Right cardiac atrium (tissue), 5 donors: Measurements from ENCODE around the gene ADPGK. TPM values are rescaled to one million over a fixed set of nuclear protein-coding genes. Genes with fewer than 3 reads are reported as not detected.
A peak's percentile ranks its signal among the peaks of the same experiment; 100 is the strongest.

ENCODE experiments used
- ATAC-seq, 2 donors: fragments of 200-7000 bp; cut with Tn5 transposase; one replicate each; pipeline versions ENCODE4 v1.8.0 to v1.9.1; 2020; ENCODE audit warnings: moderate library complexity in 2 of 2, mild to moderate bottlenecking in 1 of 2
- DNase-seq, 3 donors: peaks; one replicate each; pipeline ENCODE4 v3.0.0-alpha.2; 2020
- H3K27ac ChIP-seq: one replicate; pipeline ENCODE4 v1.5.1; 2013; ENCODE audit warnings: mild to moderate bottlenecking, low read length, control low read depth, moderate library complexity
- H3K27me3 ChIP-seq: one replicate; pipeline ENCODE4 v1.6.1; 2013; ENCODE audit not compliant: control insufficient read depth, insufficient read depth
- H3K4me1 ChIP-seq: one replicate; pipeline ENCODE4 v1.6.1; 2013; ENCODE audit warnings: low read length; ENCODE audit not compliant: control insufficient read depth, insufficient read depth
- H3K4me3 ChIP-seq: one replicate; pipeline ENCODE4 v1.5.1; 2013; ENCODE audit warnings: low read length, control low read depth
- H3K9me3 ChIP-seq: one replicate; pipeline ENCODE4 v1.6.1; 2013; ENCODE audit warnings: low read length; ENCODE audit not compliant: control insufficient read depth
- WGBS: extraction: QIAGEN DNeasy Blood & Tissue Kit; methylation state at CpG from one replicate; pipeline ENCODE4 v1.1.7; 2013; 5-methylcytosine and 5-hydroxymethylcytosine counted together
- intact Hi-C, 4 donors: fragments of 100-400 bp; cut with DNase I; formaldehyde crosslinking; loops; one replicate each; pipeline versions ENCODE4 v1.11.0 to v1.14.0; 2022 to 2023
- polyA plus RNA-seq: library from polyadenylated mRNA; stranded (reverse); fragments of 200-250 nt; gene quantifications from one replicate; pipeline ENCODE4 v1.2.3, GENCODE V29; 2013
- total RNA-seq, 4 donors: library from RNA; stranded (reverse); fragmentation: NEBNext Ultra II Directional; extraction: Animal tissue kit (Norgen Biotek cat#: 25700); gene quantifications; one replicate each; pipeline ENCODE4 v1.2.1, GENCODE V29; 2021
- donor health status: healthy with polysubstance abuse.
- donor health status: DM: no; HTN: yes; CAD: no.
- donor health status: DM: no; HTN: no; CAD: no.
- donor health status: DM: no; HTN: yes; CAD: no; lungs with severe emphysema.
- donor health status: DM: yes; HTN: yes; CAD: no.

Gene ADPGK
- total and polyA plus RNA-seq, 5 donors = 12.6 to 21.7 (median 18.1) TPM

- Histone ChIP-seq H3K4me1 (no peaks in the 10 kb centered on the region), H3K4me3 (no peak overlapping the region), H3K27ac (no peak overlapping the region), H3K9me3 (no peaks in the 10 kb centered on the region), H3K27me3 (no peaks in the 10 kb centered on the region)
- DNase-seq (no peak), ATAC-seq (no peak)
- WGBS = 73% methylated on average over 1 of the region's 1 CpG
- intact Hi-C loops = no loop called here
Measured at GRCh38 chr15:72803006-72803405, 19.4 kb upstream of the ADPGK start.

GRCh38 chr15:72801590-72802325, 18.2 kb upstream of the ADPGK start:
- no peaks in the 10 kb centered on the region for H3K9me3 ChIP-seq
- H3K4me1 ChIP-seq = no peaks in the 10 kb centered on the region
- WGBS = 39% methylated on average over 7 of the region's 7 CpGs
- no peak for DNase-seq
- no peak for ATAC-seq
- H3K27me3 ChIP-seq = no peaks in the 10 kb centered on the region
- intact Hi-C loops = no loop called here
- no peak overlapping the region for H3K4me3 ChIP-seq
- no peak overlapping the region for H3K27ac ChIP-seq

- Histone ChIP-seq H3K4me3 (no peak overlapping the region), H3K9me3 (no peaks in the 10 kb centered on the region), H3K4me1 (no peaks in the 10 kb centered on the region), H3K27ac (no peak overlapping the region), H3K27me3 (no peaks in the 10 kb centered on the region)
- intact Hi-C loops = no loop called here
- WGBS = 53% methylated on average over 8 of the region's 8 CpGs
- no peak for DNase-seq
- no peak for ATAC-seq
Measured at GRCh38 chr15:72800833-72801481, 17.4 kb upstream of the ADPGK start.

GRCh38 chr15:72797834-72798233, 14.3 kb upstream of the ADPGK start:
- Histone ChIP-seq H3K27ac (no peak overlapping the region), H3K27me3 (no peaks in the 10 kb centered on the region), H3K9me3 (no peaks in the 10 kb centered on the region), H3K4me1 (no peaks in the 10 kb centered on the region), H3K4me3 (no peak overlapping the region)
- WGBS = 78% methylated on average over 6 of the region's 6 CpGs
- no peak for DNase-seq
- ATAC-seq = no peak
- intact Hi-C loops = loop anchor here in 3 of 4 donors (2.0 to 10.0 kb wide), 3 partner anchors 277 to 284 kb away; no protein-coding TSS in a partner anchor

GRCh38 chr15:72797338-72797689, 13.8 kb upstream of the ADPGK start:
- Histone ChIP-seq H3K9me3 (no peaks in the 10 kb centered on the region), H3K4me3 (peak overlapping the region; percentile 50), H3K4me1 (no peaks in the 10 kb centered on the region), H3K27ac (no peak overlapping the region), H3K27me3 (no peaks in the 10 kb centered on the region)
- intact Hi-C loops = loop anchor here in 3 of 4 donors (2.0 to 10.0 kb wide), 3 partner anchors 277 to 285 kb away; no protein-coding TSS in a partner anchor
- ATAC-seq = no peak
- WGBS = 21% methylated on average over 12 of the region's 12 CpGs
- peak in 1 of 3 donors; percentile 48 for DNase-seq

- peak overlapping the region; percentile 50 for H3K4me3 ChIP-seq
- H3K27me3 ChIP-seq = no peaks in the 10 kb centered on the region
- ATAC-seq (peak; percentile 88 to 92), DNase-seq (peak; percentile 74 to 80 (median 75))
- no peaks in the 10 kb centered on the region for H3K4me1 ChIP-seq
- no peaks in the 10 kb centered on the region for H3K9me3 ChIP-seq
- 9% methylated on average over 72 of the region's 72 CpGs for WGBS
- H3K27ac ChIP-seq = no peak overlapping the region
- intact Hi-C loops = loop anchor here in 3 of 4 donors (2.0 to 10.0 kb wide), 3 partner anchors 278 to 286 kb away; no protein-coding TSS in a partner anchor
Measured at GRCh38 chr15:72796515-72797337, 13.2 kb upstream of the ADPGK start.

- DNase-seq = no peak
- 74% methylated on average over 7 of the region's 7 CpGs for WGBS
- Histone ChIP-seq H3K4me3 (no peak overlapping the region), H3K27me3 (no peaks in the 10 kb centered on the region), H3K27ac (no peak overlapping the region), H3K9me3 (no peaks in the 10 kb centered on the region), H3K4me1 (no peaks in the 10 kb centered on the region)
- intact Hi-C loops = loop anchor here in 3 of 4 donors (2.0 to 10.0 kb wide), 3 partner anchors 279 to 286 kb away; no protein-coding TSS in a partner anchor
- ATAC-seq = no peak
Measured at GRCh38 chr15:72796210-72796514, 12.6 kb upstream of the ADPGK start.

- Histone ChIP-seq H3K4me1 (no peaks in the 10 kb centered on the region), H3K9me3 (no peaks in the 10 kb centered on the region), H3K27me3 (no peaks in the 10 kb centered on the region), H3K27ac (no peak overlapping the region), H3K4me3 (no peak overlapping the region)
- no peak for ATAC-seq
- DNase-seq = no peak
- intact Hi-C loops = loop anchor here in 2 of 4 donors (5.0 to 10.0 kb wide), 2 partner anchors 281 to 283 kb away; no protein-coding TSS in a partner anchor
- WGBS = 49% methylated on average over 7 of the region's 7 CpGs
Measured at GRCh38 chr15:72793766-72794660, 10.5 kb upstream of the ADPGK start.

- intact Hi-C loops = loop anchor here in 2 of 4 donors (5.0 to 10.0 kb wide), 2 partner anchors 282 to 285 kb away; no protein-coding TSS in a partner anchor
- DNase-seq (no peak), ATAC-seq (no peak)
- Histone ChIP-seq H3K4me3 (no peak overlapping the region), H3K9me3 (no peaks in the 10 kb centered on the region), H3K27ac (no peak overlapping the region), H3K27me3 (no peaks in the 10 kb centered on the region), H3K4me1 (no peaks in the 10 kb centered on the region)
- 78% methylated on average over 2 of the region's 2 CpGs for WGBS
Measured at GRCh38 chr15:72792431-72792830, 8.9 kb upstream of the ADPGK start.

GRCh38 chr15:72790302-72790910, 6.8 kb upstream of the ADPGK start:
- H3K27me3 ChIP-seq = no peaks in the 10 kb centered on the region
- no peaks in the 10 kb centered on the region for H3K9me3 ChIP-seq
- H3K4me1 ChIP-seq = no peaks in the 10 kb centered on the region
- ATAC-seq (no peak), DNase-seq (no peak)
- WGBS = 82% methylated on average over 1 of the region's 1 CpG
- no peak overlapping the region for H3K27ac ChIP-seq
- intact Hi-C loops = loop anchor here in 2 of 4 donors (5.0 to 10.0 kb wide), 2 partner anchors 284 to 287 kb away; no protein-coding TSS in a partner anchor
- no peak overlapping the region for H3K4me3 ChIP-seq
